K562 (cell line): Measurements from ENCODE around the gene RCC1. TPM values are rescaled to one million over a fixed set of nuclear protein-coding genes. Genes with fewer than 3 reads are reported as not detected.

Experiments
- ATF6 ChIP-seq: sonication (generic); formaldehyde crosslinking; IDR thresholded peaks from 2 replicates; pipeline ENCODE4 v1.4.0; 2020; ENCODE audit warnings: mild to moderate bottlenecking, missing genetic modification reagents
- BACH1 ChIP-seq: fragments of 200-800 bp; sonication (Bioruptor generic); IDR thresholded peaks from 2 replicates; pipeline ENCODE4 v1.6.1; 2016; ENCODE audit warnings: missing genetic modification characterization, missing compliant biosample characterization
- CBX2 ChIP-seq: fragments of 200-600 bp; sonication (generic); IDR thresholded peaks from one replicate; pipeline ENCODE4 v1.6.1; 2012; ENCODE audit warnings: mild to moderate bottlenecking, low read length, inconsistent platforms; ENCODE audit not compliant: insufficient read depth, poor library complexity, severe bottlenecking
- CHCHD3 ChIP-seq: fragments of 250-450 bp; sonication (Bioruptor Pico); IDR thresholded peaks from 2 replicates; pipeline ENCODE4 v2.1.2; 2022; ENCODE audit warnings: mild to moderate bottlenecking
- EGR1 ChIP-seq: fragments of 450-650 bp; conservative IDR thresholded peaks from 2 replicates; pipeline ENCODE4 v1.6.1; 2017; ENCODE audit warnings: mild to moderate bottlenecking
- EWSR1 ChIP-seq: fragments of 450-650 bp; IDR thresholded peaks from 2 replicates; pipeline ENCODE4 v1.6.1; 2018; ENCODE audit warnings: borderline replicate concordance, mild to moderate bottlenecking, low read depth, moderate library complexity; ENCODE audit not compliant: partially characterized antibody
- HDAC3 ChIP-seq: fragments of 450-650 bp; IDR thresholded peaks from 2 replicates; pipeline ENCODE4 v1.6.1; 2018; ENCODE audit warnings: borderline replicate concordance, mild to moderate bottlenecking, moderate library complexity; ENCODE audit not compliant: partially characterized antibody
- JUN ChIP-seq, 2 experiments: sonication (generic) in 1 of 2; formaldehyde crosslinking in 1 of 2; IDR thresholded peaks; 2 replicates each; pipeline versions ENCODE4 v1.6.1 to v1.8.0; 2012 to 2022; ENCODE audit warnings: borderline replicate concordance in 2 of 2, mild to moderate bottlenecking in 2 of 2, improper control_type of control experiment in 1 of 2, low read depth in 1 of 2, low read length in 1 of 2, missing genetic modification reagents in 1 of 2
- KDM2B ChIP-seq: fragments of 250-450 bp; sonication (Bioruptor Pico); IDR thresholded peaks from 2 replicates; pipeline ENCODE4 v1.8.0; 2021; ENCODE audit warnings: mild to moderate bottlenecking, moderate library complexity
- KDM5B ChIP-seq: fragments of 200-600 bp; sonication (generic); IDR thresholded peaks from 2 replicates; pipeline ENCODE4 v1.6.1; 2012; ENCODE audit warnings: low read depth, mild to moderate bottlenecking, moderate library complexity, low read length, control low read depth, inconsistent platforms; ENCODE audit not compliant: insufficient replicate concordance
- MEIS2 ChIP-seq: fragments of 450-650 bp; IDR thresholded peaks from 2 replicates; pipeline ENCODE4 v1.6.1; 2014; ENCODE audit warnings: mild to moderate bottlenecking; ENCODE audit not compliant: partially characterized antibody
- MNT ChIP-seq, 2 experiments: fragments of 450-650 bp; conservative IDR thresholded peaks; 2 replicates each; pipeline ENCODE4 v1.6.1; 2017; ENCODE audit warnings: mild to moderate bottlenecking in 2 of 2, moderate library complexity in 2 of 2
- NFIC ChIP-seq: fragments of 450-650 bp; IDR thresholded peaks from 2 replicates; pipeline ENCODE4 v1.6.1; 2017; ENCODE audit warnings: mild to moderate bottlenecking, inconsistent platforms
- PCBP1 ChIP-seq: fragments of 200-400 bp; formaldehyde crosslinking; IDR thresholded peaks from 2 replicates; pipeline ENCODE4 v1.6.1; 2018; ENCODE audit warnings: mild to moderate bottlenecking, low read depth, low read length; ENCODE audit not compliant: poor library complexity, severe bottlenecking
- RBM15 ChIP-seq: fragments of 200-400 bp; formaldehyde crosslinking; IDR thresholded peaks from 2 replicates; pipeline ENCODE4 v1.6.1; 2018; ENCODE audit warnings: mild to moderate bottlenecking, low read length, moderate library complexity; ENCODE audit not compliant: insufficient read depth
- SOX6 ChIP-seq: fragments of 450-650 bp; IDR thresholded peaks from 2 replicates; pipeline ENCODE4 v1.6.1; 2014; ENCODE audit warnings: mild to moderate bottlenecking
- SUPT5H ChIP-seq: fragments of 450-650 bp; IDR thresholded peaks from 2 replicates; pipeline ENCODE4 v1.6.1; 2016
- THAP12 ChIP-seq: fragments of 250-450 bp; sonication (Bioruptor Pico); IDR thresholded peaks from 2 replicates; pipeline ENCODE4 v1.9.0; 2021; ENCODE audit warnings: mild to moderate bottlenecking, inconsistent platforms
- ZNF347 ChIP-seq: fragments of 450-650 bp; formaldehyde crosslinking; IDR thresholded peaks from 2 replicates; pipeline ENCODE4 v1.4.0; 2020; ENCODE audit warnings: low read depth, mild to moderate bottlenecking, moderate library complexity
- polyA plus RNA-seq, 8 experiments: library from polyadenylated mRNA; depleted of rRNA in 4 of 8; stranded (reverse) in 5 of 8; unstranded in 3 of 8; fragments of >200 nt; fragmentation: Nextera tagmentation in 2 of 8; fragmentation: Illumina TruSeq in 1 of 8; extraction: Ambion mirVana in 2 of 8; extraction: Trizol in 1 of 8; gene quantifications; 2 replicates each; pipeline versions ENCODE4 v1.2.1 to v1.2.3, GENCODE V29; 2011 to 2014; ENCODE audit warnings: inconsistent platforms in 1 of 8, missing spikeins in 1 of 8
- total RNA-seq, 7 experiments: library from RNA; depleted of rRNA in 6 of 7; stranded (reverse); fragments of >200 nt in 6 of 7; fragmentation: Illumina TruSeq in 2 of 7; extraction: Trizol in 2 of 7; gene quantifications; 2 replicates each; pipeline versions ENCODE4 v1.2.1 to v1.2.3, GENCODE V29; 2011 to 2021; ENCODE audit warnings: low replicate concordance in 1 of 7

RCC1 gene
- total and polyA plus RNA-seq, 9 of the 15 experiments (the other 6 are each of a cell fraction or from before 2014, with no cell fraction given), result 16.4 to 202 (median 107) TPM

DNA sequence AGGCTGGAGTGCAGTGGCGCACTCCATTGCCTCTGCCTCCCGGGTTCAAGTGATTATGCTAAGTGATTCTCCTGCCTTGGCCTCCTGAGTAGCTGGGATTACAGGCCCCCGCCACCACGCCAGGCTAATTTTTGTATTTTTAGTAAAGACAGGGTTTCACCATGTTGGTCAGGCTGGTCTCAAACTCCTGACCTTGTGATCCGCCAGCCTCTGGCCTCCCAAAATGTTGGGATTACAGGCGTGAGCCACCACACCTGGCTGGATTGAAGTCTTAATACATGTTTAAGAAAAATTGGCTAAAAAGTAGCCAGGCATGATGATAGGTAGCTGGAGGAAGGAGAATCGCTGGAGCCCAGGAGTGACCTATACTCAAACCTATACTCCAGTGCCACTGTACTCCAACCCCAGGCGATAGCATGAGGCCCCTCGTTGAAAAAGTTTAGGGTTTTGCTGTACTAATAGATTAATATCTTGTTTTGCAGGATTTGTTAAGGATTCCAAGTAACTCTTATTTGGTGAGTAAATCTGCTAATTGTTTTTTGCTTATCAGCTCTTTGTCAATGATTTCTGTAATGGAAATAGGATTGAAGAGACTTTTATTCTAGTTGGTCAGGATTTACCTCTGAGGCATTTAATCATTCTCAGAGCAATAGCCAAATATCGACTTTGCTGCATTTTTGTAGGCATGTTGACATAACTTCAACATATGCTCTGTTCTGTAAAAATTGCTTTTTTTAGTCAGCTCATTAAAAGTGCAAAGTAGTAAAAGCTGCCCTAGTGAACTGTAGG, 2.0 kb downstream of the RCC1 start (continued):
- TF ChIP-seq BACH1 (tag) (0 out of 2 replicates have a peak, but pooled peaks have one; percentile 30), MEIS2 (no peak), ZNF347 (CRISPR knock-in tag) (no peak), SUPT5H (peak; percentile 37), CBX2 (no peak), KDM2B (CRISPR knock-in tag) (no peak), JUN (IDR thresholded peaks at IDR 0.05; ENCODE audit: borderline replicate concordance, low read depth, low read length) (no peak), JUN (CRISPR knock-in tag; IDR thresholded peaks at IDR 0.05; ENCODE audit: borderline replicate concordance) (0 out of 2 replicates have a peak, but pooled peaks have one; percentile 32), EWSR1 (peak; percentile 33), EGR1 (0 out of 2 replicates have a peak, but pooled peaks have one; percentile 8), THAP12 (CRISPR knock-in tag) (no peak), HDAC3 (peak; percentile 31), RBM15 (no peak), CHCHD3 (CRISPR knock-in tag) (peak; percentile 69; the same call in 1 of the 2 replicates), KDM5B (peak; percentile 54), PCBP1 (no peak), MNT (conservative IDR thresholded peaks at IDR 0.05) (no peak; a peak in 1 of 4 replicates), SOX6 (0 out of 2 replicates have a peak, but pooled peaks have one; percentile 16), NFIC (no peak), ATF6 (no peak; the same call in 1 of the 2 replicates)
